NT2/D1 (cell line): ENCODE data around the gene PCCB.

ENCODE experiments used
- DNase-seq: peaks from one replicate; pipeline ENCODE4 v3.0.0-alpha.2; 2011; ENCODE audit warnings: low read depth, low spot score
- H3K27me3 ChIP-seq: 2 replicates; pipeline ENCODE4 v1.6.0; 2011; ENCODE audit warnings: mild to moderate bottlenecking; ENCODE audit not compliant: insufficient read length, insufficient read depth
- H3K36me3 ChIP-seq: 2 replicates; pipeline ENCODE4 v1.6.1; 2011; ENCODE audit warnings: mild to moderate bottlenecking, low read length, mixed read lengths; ENCODE audit not compliant: insufficient read depth, insufficient read length
- H3K4me1 ChIP-seq: 2 replicates; pipeline ENCODE4 v1.5.1; 2011; ENCODE audit not compliant: insufficient read depth, insufficient read length
- H3K4me3 ChIP-seq: 2 replicates; pipeline ENCODE4 v1.5.1; 2011; ENCODE audit warnings: low read depth; ENCODE audit not compliant: insufficient read length
- H3K9ac ChIP-seq: 2 replicates; pipeline ENCODE4 v1.6.0; 2011; ENCODE audit warnings: low read depth; ENCODE audit not compliant: insufficient read length
- H3K9me3 ChIP-seq: 2 replicates; pipeline ENCODE4 v1.5.1; 2011; ENCODE audit warnings: mild to moderate bottlenecking, low read length; ENCODE audit not compliant: insufficient read depth
- SUZ12 ChIP-seq: IDR thresholded peaks from 2 replicates; pipeline ENCODE4 v1.6.1; 2011; ENCODE audit not compliant: insufficient read length, insufficient read depth; ENCODE audit errors: extremely low read depth
- YY1 ChIP-seq: IDR thresholded peaks from 2 replicates; pipeline ENCODE4 v1.6.1; 2011; ENCODE audit not compliant: insufficient read length, insufficient read depth
- ZNF274 ChIP-seq: IDR thresholded peaks from 2 replicates; pipeline ENCODE4 v1.6.1; 2011; ENCODE audit warnings: mild to moderate bottlenecking, low read depth, low read length

The PCCB gene

DNA sequence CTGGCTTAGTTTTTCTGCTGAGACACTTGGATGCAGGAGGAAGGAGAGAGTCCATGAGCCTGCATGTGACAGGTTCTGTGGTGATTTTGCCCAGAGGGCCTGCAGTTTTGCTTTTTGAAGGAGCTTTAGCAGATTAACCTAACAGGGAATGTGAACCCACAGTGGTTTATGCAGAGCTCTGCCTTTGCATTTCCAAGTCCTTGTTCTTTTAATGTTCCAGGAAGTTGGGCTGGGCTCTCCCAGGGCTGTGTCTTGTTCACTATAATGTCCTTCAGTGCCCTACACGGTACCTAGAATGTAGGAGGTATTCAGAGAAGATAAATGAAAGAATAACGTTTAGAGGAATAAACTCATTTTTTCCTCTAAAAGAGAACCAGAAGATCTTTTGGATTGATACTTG lies 50.3 kb downstream of the PCCB start:
- Histone ChIP-seq H3K36me3 (peaks cover 29% of the 10 kb centered on the region), H3K9ac (no peak overlapping the region), H3K4me3 (no peak overlapping the region), H3K27me3 (no peaks in the 10 kb centered on the region), H3K9me3 (no peaks in the 10 kb centered on the region), H3K4me1 (no peaks in the 10 kb centered on the region)
- TF ChIP-seq ZNF274 = no peak
- TF ChIP-seq YY1 = no peak
- no peak for TF ChIP-seq SUZ12
- no peak for DNase-seq

DNA sequence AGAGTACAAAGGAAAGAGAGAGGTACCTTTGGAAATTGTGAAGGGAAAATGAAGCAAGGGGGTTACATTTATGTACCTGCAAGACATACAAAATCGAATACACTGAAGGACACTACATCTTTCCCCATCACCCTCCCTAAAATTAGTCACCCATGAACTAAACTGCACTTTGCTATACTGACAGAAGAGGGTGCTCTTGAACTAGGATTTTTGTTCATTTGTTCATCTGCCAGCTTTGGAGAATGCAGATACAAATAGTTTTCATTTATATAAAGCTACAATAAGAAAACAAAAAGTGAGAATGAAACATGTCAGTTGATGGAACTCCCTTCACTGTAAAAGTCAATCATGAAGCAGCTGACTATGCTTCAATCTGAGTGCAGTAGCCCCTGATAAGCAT lies 55.7 kb downstream of the PCCB start:
- peaks cover 10% of the 10 kb centered on the region for H3K36me3 ChIP-seq
- no peak overlapping the region for H3K4me3 ChIP-seq
- no peaks in the 10 kb centered on the region for H3K27me3 ChIP-seq
- H3K9me3 ChIP-seq = peaks cover 6% of the 10 kb centered on the region; the same call in 1 of the 2 replicates
- DNase-seq = peak; percentile 22
- H3K9ac ChIP-seq = no peak overlapping the region
- no peaks in the 10 kb centered on the region for H3K4me1 ChIP-seq
- TF ChIP-seq SUZ12 (no peak), ZNF274 (no peak), YY1 (no peak)

DNA sequence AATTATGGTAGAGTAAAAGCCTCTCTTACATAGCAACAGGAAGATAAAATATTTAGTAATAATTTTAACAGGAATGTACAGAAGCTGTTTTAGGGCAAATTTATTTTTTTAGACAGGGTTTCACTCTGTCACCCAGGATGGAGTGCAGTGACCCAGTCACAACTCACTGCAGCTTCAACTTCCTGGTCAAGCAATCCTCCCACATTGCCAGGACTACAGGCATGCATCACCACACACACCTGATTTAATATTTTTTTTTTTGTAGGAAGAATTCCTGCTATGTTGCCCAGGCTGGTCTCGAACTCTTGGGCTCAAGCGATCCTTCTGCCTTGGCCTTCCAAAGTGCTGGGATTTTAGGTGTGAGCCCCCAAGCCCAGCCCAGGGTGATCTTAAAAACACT lies 61.1 kb downstream of the PCCB start:
- H3K4me3 ChIP-seq = no peak overlapping the region
- no peaks in the 10 kb centered on the region for H3K4me1 ChIP-seq
- peaks cover 3% of the 10 kb centered on the region; the same call in 1 of the 2 replicates for H3K9me3 ChIP-seq
- no peak for DNase-seq
- no peak overlapping the region for H3K9ac ChIP-seq
- no peak for TF ChIP-seq SUZ12
- no peak for TF ChIP-seq YY1
- TF ChIP-seq ZNF274 = no peak
- H3K27me3 ChIP-seq = no peaks in the 10 kb centered on the region
- no peaks in the 10 kb centered on the region for H3K36me3 ChIP-seq

DNA sequence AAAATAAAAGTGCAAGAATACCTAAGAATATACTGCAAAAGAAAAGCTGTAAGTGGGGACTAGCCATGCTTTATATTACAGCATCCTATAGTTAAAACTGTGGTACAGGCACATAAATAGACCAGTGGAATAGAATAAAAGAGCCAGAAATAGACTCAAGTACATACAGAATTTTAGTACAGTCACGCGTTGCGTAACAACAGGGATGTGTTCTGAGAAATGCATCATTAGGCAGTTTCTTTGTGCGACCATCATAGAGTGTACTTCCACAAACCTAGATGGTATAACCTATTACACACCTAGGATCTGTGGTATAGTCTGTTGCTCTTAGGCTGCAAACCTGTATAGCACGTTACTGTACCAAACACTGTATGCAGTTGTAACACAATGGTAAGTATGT lies 61.8 kb downstream of the PCCB start:
- no peaks in the 10 kb centered on the region for H3K9me3 ChIP-seq
- no peaks in the 10 kb centered on the region for H3K4me1 ChIP-seq
- no peak for DNase-seq
- no peaks in the 10 kb centered on the region for H3K27me3 ChIP-seq
- no peaks in the 10 kb centered on the region for H3K36me3 ChIP-seq
- H3K9ac ChIP-seq = no peak overlapping the region
- no peak overlapping the region for H3K4me3 ChIP-seq
- TF ChIP-seq YY1 = no peak
- no peak for TF ChIP-seq SUZ12
- no peak for TF ChIP-seq ZNF274

DNA sequence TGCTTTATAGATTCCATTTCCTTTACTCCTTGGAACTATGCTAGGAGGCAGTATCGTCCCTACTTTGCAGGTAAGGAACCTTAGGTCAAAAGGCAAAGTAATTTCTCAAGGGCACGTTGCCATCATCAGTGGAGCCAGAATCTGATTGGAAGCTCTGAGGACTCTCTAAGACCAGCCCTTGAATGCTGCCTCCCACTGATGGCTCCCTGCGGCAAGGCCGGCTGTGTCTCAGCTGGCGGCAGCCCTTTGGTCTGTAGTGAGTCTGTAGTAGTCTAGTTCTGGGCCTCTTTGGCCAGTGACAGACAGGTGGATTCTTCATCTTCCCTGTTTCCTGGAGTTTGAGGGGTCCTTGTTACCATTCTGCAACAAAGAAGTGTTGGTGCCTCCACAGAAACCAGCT lies 76.2 kb downstream of the PCCB start:
- Histone ChIP-seq H3K4me3 (no peak overlapping the region), H3K36me3 (peaks cover 42% of the 10 kb centered on the region), H3K27me3 (no peaks in the 10 kb centered on the region), H3K9me3 (peaks cover 18% of the 10 kb centered on the region), H3K4me1 (no peaks in the 10 kb centered on the region), H3K9ac (no peak overlapping the region)
- DNase-seq = no peak
- no peak for TF ChIP-seq SUZ12
- no peak for TF ChIP-seq YY1
- TF ChIP-seq ZNF274 = no peak

DNA sequence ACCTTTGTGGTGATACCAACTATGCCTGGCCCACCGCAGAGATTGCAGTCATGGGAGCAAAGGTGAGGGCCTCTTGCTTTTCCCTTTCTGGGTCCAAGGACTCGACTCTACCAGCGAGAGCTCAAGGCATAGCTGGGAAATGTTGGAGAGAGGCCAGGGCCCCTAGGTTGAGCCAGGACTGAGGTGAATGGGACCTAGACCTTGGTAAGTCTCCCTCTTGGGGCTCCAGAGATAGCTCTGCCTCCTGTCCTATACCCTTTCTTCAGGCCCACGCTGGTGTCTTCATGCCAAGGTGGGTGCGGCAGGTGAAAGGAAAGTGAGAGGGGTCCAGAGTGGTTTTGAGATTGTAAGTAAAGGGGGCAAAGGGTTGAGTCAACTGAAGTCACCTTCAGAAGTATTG lies 77.5 kb downstream of the PCCB start:
- TF ChIP-seq YY1 (no peak), SUZ12 (no peak), ZNF274 (no peak)
- Histone ChIP-seq H3K4me1 (no peaks in the 10 kb centered on the region), H3K9ac (no peak overlapping the region), H3K27me3 (no peaks in the 10 kb centered on the region), H3K9me3 (peaks cover 5% of the 10 kb centered on the region), H3K36me3 (peaks cover 40% of the 10 kb centered on the region), H3K4me3 (no peak overlapping the region)
- no peak for DNase-seq

DNA sequence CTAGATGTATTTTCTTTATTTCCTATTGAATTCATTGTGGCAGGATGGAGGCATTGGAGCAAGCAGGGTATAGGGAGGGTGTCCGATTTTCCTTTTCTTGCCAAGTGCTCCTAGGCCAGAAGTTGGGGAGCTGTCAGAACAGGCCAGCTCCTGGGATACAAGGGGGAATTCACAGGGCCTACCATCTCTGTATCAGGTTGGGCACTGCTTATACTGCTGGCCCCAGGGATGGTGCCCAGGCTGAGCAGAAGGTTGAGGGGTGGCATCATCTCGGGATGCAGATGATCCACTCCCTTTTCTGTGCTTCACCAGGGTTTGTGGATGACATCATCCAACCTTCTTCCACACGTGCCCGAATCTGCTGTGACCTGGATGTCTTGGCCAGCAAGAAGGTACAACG lies 79.5 kb downstream of the PCCB start:
- H3K4me3 ChIP-seq = no peak overlapping the region
- H3K9me3 ChIP-seq = no peaks in the 10 kb centered on the region
- no peak for DNase-seq
- no peaks in the 10 kb centered on the region for H3K27me3 ChIP-seq
- TF ChIP-seq ZNF274 = no peak
- no peak for TF ChIP-seq SUZ12
- peaks cover 2% of the 10 kb centered on the region for H3K4me1 ChIP-seq
- no peak overlapping the region for H3K9ac ChIP-seq
- H3K36me3 ChIP-seq = peaks cover 50% of the 10 kb centered on the region

DNA sequence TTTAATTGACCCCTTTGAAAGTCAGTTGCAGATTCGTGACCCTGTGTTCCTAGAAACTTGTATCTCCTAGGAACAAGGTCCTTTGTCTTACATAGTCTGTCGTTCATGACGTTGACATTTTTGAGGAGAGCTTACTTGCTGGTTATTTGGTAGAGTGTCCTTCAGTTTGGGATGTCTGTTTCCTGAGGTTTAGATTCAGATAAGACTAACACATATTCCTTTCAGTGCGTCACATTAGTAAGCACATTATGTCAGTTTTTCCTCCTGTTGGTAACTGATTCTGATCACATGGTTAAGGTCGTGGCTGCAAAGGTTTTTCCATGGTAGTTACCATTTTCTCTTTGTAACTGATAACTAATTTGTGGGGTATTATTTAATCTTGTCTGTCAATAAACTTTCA lies 80.8 kb downstream of the PCCB start:
- Histone ChIP-seq H3K4me3 (no peak overlapping the region), H3K9me3 (no peaks in the 10 kb centered on the region), H3K9ac (no peak overlapping the region), H3K36me3 (peaks cover 57% of the 10 kb centered on the region), H3K4me1 (peaks cover 2% of the 10 kb centered on the region), H3K27me3 (no peaks in the 10 kb centered on the region)
- DNase-seq = no peak
- no peak for TF ChIP-seq SUZ12
- TF ChIP-seq ZNF274 = no peak
- no peak for TF ChIP-seq YY1
